H1 (cell line): ENCODE data around the gene SLC8B1.

Experiments
- BCL11A ChIP-seq, 2 experiments: IDR thresholded peaks; one replicate each; pipeline ENCODE4 v1.6.1; 2011; ENCODE audit warnings: low read depth in 2 of 2, low read length in 2 of 2, mild to moderate bottlenecking in 2 of 2
- EGR1 ChIP-seq: IDR thresholded peaks from 2 replicates; pipeline ENCODE4 v1.6.1; 2011; ENCODE audit warnings: low read depth, low read length, borderline replicate concordance
- GABPA ChIP-seq: IDR thresholded peaks from 2 replicates; pipeline ENCODE4 v1.6.1; 2011; ENCODE audit warnings: mild to moderate bottlenecking, low read length, moderate library complexity, borderline replicate concordance; ENCODE audit not compliant: insufficient read depth
- JUND ChIP-seq: IDR thresholded peaks from 2 replicates; pipeline ENCODE4 v1.6.1; 2011; ENCODE audit warnings: mild to moderate bottlenecking, improper control_type of control experiment, low read length
- MAX ChIP-seq: IDR thresholded peaks from 2 replicates; pipeline ENCODE4 v1.6.1; 2012; ENCODE audit warnings: inconsistent platforms
- POLR2A ChIP-seq, 2 experiments: IDR thresholded peaks; 1 replicate in 1 of 2; 2 replicates in 1 of 2; pipeline ENCODE4 v1.6.1; 2011; ENCODE audit warnings: low read depth in 2 of 2, low read length in 2 of 2, mild to moderate bottlenecking in 2 of 2; ENCODE audit errors: control extremely low read depth in 1 of 2
- RAD21 ChIP-seq, 2 experiments: IDR thresholded peaks in 1 of 2; conservative IDR thresholded peaks in 1 of 2; 2 replicates each; pipeline ENCODE4 v1.6.1; 2011; ENCODE audit warnings: low read depth in 2 of 2, low read length in 2 of 2, improper control_type of control experiment in 1 of 2, inconsistent platforms in 1 of 2, mild to moderate bottlenecking in 1 of 2, moderate library complexity in 1 of 2
- RBBP5 ChIP-seq: IDR thresholded peaks from 2 replicates; pipeline ENCODE4 v1.7.1; 2012; ENCODE audit warnings: low read depth, mild to moderate bottlenecking, inconsistent platforms, low read length, moderate library complexity, borderline replicate concordance
- RFX5 ChIP-seq: IDR thresholded peaks from 2 replicates; pipeline ENCODE4 v1.6.1; 2011; ENCODE audit warnings: low read depth, low read length, improper control_type of control experiment, borderline replicate concordance
- TBP ChIP-seq: IDR thresholded peaks from 2 replicates; pipeline ENCODE4 v1.6.1; 2011; ENCODE audit warnings: low read depth, low read length, improper control_type of control experiment
- TF ChIP-seq, protein P1 (sequence below), 3 experiments: IDR thresholded peaks; 1 replicate in 2 of 3; 2 replicates in 1 of 3; pipeline versions ENCODE4 v1.5.1 to v1.6.1; 2011; ENCODE audit warnings: low read length in 3 of 3, mild to moderate bottlenecking in 3 of 3, inconsistent platforms in 2 of 3, low read depth in 1 of 3, moderate library complexity in 1 of 3; ENCODE audit not compliant: insufficient read depth in 1 of 3; ENCODE audit errors: control extremely low read depth in 1 of 3

- TF ChIP-seq POLR2A (IDR thresholded peaks at IDR 0.05; ENCODE audit: control extremely low read depth in 1 of 2, low read depth in 2 of 2, low read length in 2 of 2), result no peak
- TF ChIP-seq JUND, result no peak
- no peak for TF ChIP-seq EGR1
- no peak for TF ChIP-seq RAD21 (IDR thresholded peaks at IDR 0.05 in 1 of 2, conservative IDR thresholded peaks at IDR 0.05 in 1 of 2; ENCODE audit: low read depth in 2 of 2, low read length in 2 of 2)
- TF ChIP-seq TBP, result no peak
- TF ChIP-seq GABPA, result no peak
- no peak for TF ChIP-seq RBBP5
- no peak for TF ChIP-seq BCL11A (IDR thresholded peaks at IDR 0.05; ENCODE audit: low read depth in 2 of 2, low read length in 2 of 2)
- TF ChIP-seq, protein P1, sequence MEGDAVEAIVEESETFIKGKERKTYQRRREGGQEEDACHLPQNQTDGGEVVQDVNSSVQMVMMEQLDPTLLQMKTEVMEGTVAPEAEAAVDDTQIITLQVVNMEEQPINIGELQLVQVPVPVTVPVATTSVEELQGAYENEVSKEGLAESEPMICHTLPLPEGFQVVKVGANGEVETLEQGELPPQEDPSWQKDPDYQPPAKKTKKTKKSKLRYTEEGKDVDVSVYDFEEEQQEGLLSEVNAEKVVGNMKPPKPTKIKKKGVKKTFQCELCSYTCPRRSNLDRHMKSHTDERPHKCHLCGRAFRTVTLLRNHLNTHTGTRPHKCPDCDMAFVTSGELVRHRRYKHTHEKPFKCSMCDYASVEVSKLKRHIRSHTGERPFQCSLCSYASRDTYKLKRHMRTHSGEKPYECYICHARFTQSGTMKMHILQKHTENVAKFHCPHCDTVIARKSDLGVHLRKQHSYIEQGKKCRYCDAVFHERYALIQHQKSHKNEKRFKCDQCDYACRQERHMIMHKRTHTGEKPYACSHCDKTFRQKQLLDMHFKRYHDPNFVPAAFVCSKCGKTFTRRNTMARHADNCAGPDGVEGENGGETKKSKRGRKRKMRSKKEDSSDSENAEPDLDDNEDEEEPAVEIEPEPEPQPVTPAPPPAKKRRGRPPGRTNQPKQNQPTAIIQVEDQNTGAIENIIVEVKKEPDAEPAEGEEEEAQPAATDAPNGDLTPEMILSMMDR (IDR thresholded peaks at IDR 0.05; ENCODE audit: control extremely low read depth in 1 of 3, insufficient read depth in 1 of 3, low read depth in 1 of 3, low read length in 3 of 3), result no peak
- TF ChIP-seq RFX5, result no peak
- no peak for TF ChIP-seq MAX
Observed at GRCh38 chr12:113260636-113261300, 74.1 kb downstream of the SLC8B1 start.
